Ishikawa (cell line): Measurements from ENCODE around the gene CYB561D1.

Source experiments
- CEBPB ChIP-seq: IDR thresholded peaks from 2 replicates; pipeline ENCODE4 v1.6.1; 2012
- EGR1 ChIP-seq: IDR thresholded peaks from 2 replicates; pipeline ENCODE4 v1.6.1; 2012
- EP300 ChIP-seq: IDR thresholded peaks from 2 replicates; pipeline ENCODE4 v1.6.1; 2012; ENCODE audit warnings: borderline replicate concordance
- RAD21 ChIP-seq: IDR thresholded peaks from 2 replicates; pipeline ENCODE4 v1.6.1; 2012; ENCODE audit warnings: low read depth
- REST ChIP-seq: IDR thresholded peaks from 2 replicates; pipeline ENCODE4 v1.6.1; 2012; ENCODE audit warnings: low read depth, mild to moderate bottlenecking
- TAF1 ChIP-seq: IDR thresholded peaks from 2 replicates; pipeline ENCODE4 v1.6.1; 2012; ENCODE audit warnings: low read depth, mild to moderate bottlenecking
- TCF12 ChIP-seq: IDR thresholded peaks from 2 replicates; pipeline ENCODE4 v1.6.1; 2012; ENCODE audit warnings: low read depth
- TEAD4 ChIP-seq: IDR thresholded peaks from 2 replicates; pipeline ENCODE4 v1.6.1; 2012

GRCh38 chr1:109447524-109447923 is 46.4 kb upstream of the CYB561D1 start:
- TF ChIP-seq REST (no peak), EGR1 (no peak), CEBPB (no peak), RAD21 (no peak), TEAD4 (no peak), TCF12 (no peak), EP300 (no peak), TAF1 (no peak)
